IMR-90 (cell line): ENCODE results near the gene MPG. TPM values are rescaled to one million over a fixed set of nuclear protein-coding genes. Genes with fewer than 3 reads are reported as not detected.

Experiments used
- ATAC-seq: fragments of 200-7000 bp; cut with Tn5 transposase; 2 replicates; pipeline ENCODE4 v1.9.1; 2020; ENCODE audit warnings: low read depth, mild to moderate bottlenecking, moderate library complexity
- BruUV-seq: library from RNA; stranded (reverse); fragments of 400-500 nt; replicated peaks from 2 replicates; lab custom pipeline; 2021; lab: Mats Ljungman, UMichigan
- CTCF ChIA-PET: fragments of 300-600 bp; formaldehyde crosslinking; extraction: SDS; loops from one replicate; lab custom pipeline; 2021; ENCODE audit warnings: antibody characterized with exemption; lab: Yijun Ruan, JAX
- POLR2A ChIA-PET: fragments of 300-600 bp; sonication (Branson Sonifier 250); formaldehyde crosslinking; loops from one replicate; lab custom pipeline; 2022; ENCODE audit warnings: antibody characterized with exemption; ENCODE audit not compliant: unreplicated experiment; lab: Charles Lee
- DNase-seq: peaks from one replicate; pipeline ENCODE4 v3.0.0; 2013
- H2AFZ ChIP-seq: replicated peaks from 2 replicates; pipeline ENCODE3; 2013; ENCODE audit warnings: low read length, mild to moderate bottlenecking; ENCODE audit not compliant: poor library complexity
- H2AK5ac ChIP-seq: 2 replicates; pipeline ENCODE4 v1.6.1; 2013; ENCODE audit warnings: low read depth, low read length, inconsistent platforms
- H2AK9ac ChIP-seq: replicated peaks from 2 replicates; pipeline ENCODE3; 2013; ENCODE audit warnings: mild to moderate bottlenecking, low read depth, low read length, moderate library complexity; ENCODE audit not compliant: poor library complexity
- H2BK120ac ChIP-seq: 2 replicates; pipeline ENCODE4 v1.6.1; 2013; ENCODE audit warnings: low read depth, low read length, inconsistent platforms
- H2BK15ac ChIP-seq: 3 replicates; pipeline ENCODE4 v1.6.1; 2013; ENCODE audit warnings: low read depth, low read length, inconsistent platforms
- H2BK20ac ChIP-seq: 2 replicates; pipeline ENCODE4 v1.6.1; 2013; ENCODE audit warnings: low read depth, mild to moderate bottlenecking, inconsistent platforms, low read length, moderate library complexity
- H2BK5ac ChIP-seq: 2 replicates; pipeline ENCODE4 v1.6.1; 2013; ENCODE audit warnings: mild to moderate bottlenecking, low read depth, low read length, inconsistent platforms; ENCODE audit not compliant: poor library complexity, severe bottlenecking
- H3K14ac ChIP-seq: replicated peaks from 2 replicates; pipeline ENCODE4 v1.6.1; 2013; ENCODE audit warnings: low read depth, low read length, inconsistent platforms
- H3K18ac ChIP-seq: 2 replicates; pipeline ENCODE4 v1.6.1; 2013; ENCODE audit warnings: low read depth, low read length, control low read depth
- H3K23ac ChIP-seq: 2 replicates; pipeline ENCODE4 v1.6.1; 2013; ENCODE audit warnings: low read depth, low read length, inconsistent platforms
- H3K27ac ChIP-seq: 2 replicates; pipeline ENCODE4 v1.5.1; 2013; ENCODE audit warnings: mild to moderate bottlenecking, control low read depth, low read length; ENCODE audit not compliant: insufficient read depth
- H3K27me3 ChIP-seq: 2 replicates; pipeline ENCODE4 v1.6.1; 2013; ENCODE audit warnings: low read length; ENCODE audit not compliant: control insufficient read depth, insufficient read depth
- H3K36me3 ChIP-seq: 2 replicates; pipeline ENCODE4 v1.6.1; 2013; ENCODE audit warnings: low read length, mixed read lengths; ENCODE audit not compliant: control insufficient read depth, insufficient read depth
- H3K4ac ChIP-seq: 2 replicates; pipeline ENCODE4 v1.6.1; 2013; ENCODE audit warnings: low read depth, low read length, inconsistent platforms
- H3K4me1 ChIP-seq: 2 replicates; pipeline ENCODE4 v1.6.1; 2013; ENCODE audit warnings: low read length, mixed read lengths; ENCODE audit not compliant: control insufficient read depth, insufficient read depth
- H3K4me2 ChIP-seq: 2 replicates; pipeline ENCODE4 v1.6.1; 2013; ENCODE audit warnings: low read depth, mild to moderate bottlenecking, control low read depth, low read length, moderate library complexity
- H3K4me3 ChIP-seq: 2 replicates; pipeline ENCODE4 v1.5.1; 2013; ENCODE audit warnings: low read depth, mild to moderate bottlenecking, control low read depth, low read length, moderate library complexity; ENCODE audit not compliant: insufficient read depth
- H3K56ac ChIP-seq: 2 replicates; pipeline ENCODE4 v1.6.1; 2013; ENCODE audit warnings: low read length, inconsistent platforms; ENCODE audit not compliant: insufficient read depth; ENCODE audit errors: extremely low read depth
- H3K79me1 ChIP-seq, 2 experiments: 2 replicates each; pipeline ENCODE4 v1.6.1; 2013; ENCODE audit warnings: low read length in 2 of 2, inconsistent platforms in 1 of 2, low read depth in 1 of 2
- H3K9ac ChIP-seq: 2 replicates; pipeline ENCODE4 v1.6.1; 2013; ENCODE audit warnings: low read depth, low read length, control low read depth
- H3K9me1 ChIP-seq: 2 replicates; pipeline ENCODE4 v1.6.1; 2013; ENCODE audit warnings: low read length, inconsistent platforms; ENCODE audit not compliant: insufficient read depth
- H3K9me3 ChIP-seq: 2 replicates; pipeline ENCODE4 v1.6.1; 2013; ENCODE audit warnings: low read length; ENCODE audit not compliant: control insufficient read depth, insufficient read depth
- H4K20me1 ChIP-seq: 2 replicates; pipeline ENCODE4 v1.6.1; 2013; ENCODE audit warnings: low read length, inconsistent platforms; ENCODE audit not compliant: insufficient read depth
- H4K5ac ChIP-seq: 2 replicates; pipeline ENCODE4 v1.6.1; 2013; ENCODE audit warnings: mild to moderate bottlenecking, low read depth, low read length, control low read depth
- H4K8ac ChIP-seq, 2 experiments: 2 replicates each; pipeline ENCODE4 v1.6.1; 2013; ENCODE audit warnings: low read depth in 2 of 2, low read length in 2 of 2, control low read depth in 1 of 2, inconsistent platforms in 1 of 2
- H4K91ac ChIP-seq: 2 replicates; pipeline ENCODE4 v1.6.1; 2013; ENCODE audit warnings: low read depth, low read length, inconsistent platforms; ENCODE audit not compliant: insufficient read depth
- BHLHE40 ChIP-seq: fragments of 150-350 bp; IDR thresholded peaks from 2 replicates; pipeline ENCODE4 v1.6.1; 2016; ENCODE audit warnings: mild to moderate bottlenecking, low read depth, low read length
- CEBPB ChIP-seq: IDR thresholded peaks from 2 replicates; pipeline ENCODE4 v1.6.1; 2012; ENCODE audit warnings: low read depth, low read length, improper control_type of control experiment
- CHD1 ChIP-seq: IDR thresholded peaks from 2 replicates; pipeline ENCODE4 v1.6.1; 2012; ENCODE audit warnings: low read depth, low read length, improper control_type of control experiment
- CTCF ChIP-seq: conservative IDR thresholded peaks from 2 replicates; pipeline ENCODE4 v1.5.1; 2012; ENCODE audit warnings: mild to moderate bottlenecking, low read depth, low read length, improper control_type of control experiment
- ELK1 ChIP-seq: fragments of 150-350 bp; IDR thresholded peaks from 2 replicates; pipeline ENCODE4 v1.6.1; 2016; ENCODE audit warnings: low read depth, mild to moderate bottlenecking, low read length, moderate library complexity, borderline replicate concordance
- MAFK ChIP-seq: IDR thresholded peaks from 2 replicates; pipeline ENCODE4 v1.6.1; 2012; ENCODE audit warnings: low read depth, low read length, improper control_type of control experiment
- MXI1 ChIP-seq: IDR thresholded peaks from 2 replicates; pipeline ENCODE4 v1.6.1; 2012; ENCODE audit warnings: low read depth, mild to moderate bottlenecking, low read length, moderate library complexity, borderline replicate concordance
- NFE2L2 ChIP-seq: fragments of 150-350 bp; IDR thresholded peaks from 2 replicates; pipeline ENCODE4 v1.6.1; 2016; ENCODE audit warnings: low read depth, mild to moderate bottlenecking, low read length
- POLR2A ChIP-seq: IDR thresholded peaks from 2 replicates; pipeline ENCODE4 v1.6.1; 2012; ENCODE audit warnings: mild to moderate bottlenecking, low read depth, low read length
- RAD21 ChIP-seq: IDR thresholded peaks from 2 replicates; pipeline ENCODE4 v1.6.1; 2012; ENCODE audit warnings: low read length, improper control_type of control experiment
- RFX5 ChIP-seq: IDR thresholded peaks from 2 replicates; pipeline ENCODE4 v1.8.0; 2012; ENCODE audit warnings: low read depth, mild to moderate bottlenecking, low read length, moderate library complexity
- USF2 ChIP-seq: fragments of 150-350 bp; IDR thresholded peaks from 2 replicates; pipeline ENCODE4 v1.6.1; 2017; ENCODE audit warnings: mild to moderate bottlenecking, antibody characterized with exemption, low read length, low read depth
- whole genome bisulfite sequencing, 2 experiments: methylation state at CpG; one replicate each; pipeline versions ENCODE4 v1.1.5 to v1.1.7; 2013; ENCODE audit warnings: missing lambda C conversion rate in 2 of 2; ENCODE audit not compliant: insufficient read length in 1 of 2; ENCODE audit errors: extremely low coverage in 2 of 2; 5-methylcytosine and 5-hydroxymethylcytosine counted together
- dilution Hi-C: fragments of 300-500 bp; cut with HindIII; formaldehyde crosslinking; loops from one replicate; pipeline ENCODE4 v1.14.3; 2018; ENCODE audit warnings: low sequenced_read_pairs; ENCODE audit not compliant: unreplicated experiment
- in situ Hi-C: fragments of 300-500 bp; cut with MboI; formaldehyde crosslinking; loops from 3 replicates; pipeline ENCODE4 v1.14.3; 2019; ENCODE audit warnings: low sequenced_read_pairs, inconsistent platforms, mixed read lengths
- intact Hi-C: fragments of 100-400 bp; cut with micrococcal nuclease; formaldehyde crosslinking; loops from 2 replicates; pipeline ENCODE4 v1.10.0; 2022
- polyA plus RNA-seq, 3 experiments: library from polyadenylated mRNA; depleted of rRNA; stranded (reverse); fragments of >200 nt; gene quantifications; 2 replicates each; pipeline ENCODE4 v1.2.3, GENCODE V29; 2012; ENCODE audit warnings: low replicate concordance in 1 of 3
- total RNA-seq: library from RNA; depleted of rRNA; stranded (reverse); fragments of >200 nt; gene quantifications from 2 replicates; pipeline ENCODE4 v1.2.3, GENCODE V29; 2012

MPG gene
- total and polyA plus RNA-seq, 2 of the 4 experiments (the other 2 are of a cell fraction) = 66.7 to 135 TPM

GRCh38 chr16:92431-93339 lies 14.7 kb downstream of the MPG start:
- Histone ChIP-seq H3K79me1 (peaks cover 5 to 59% of the 10 kb centered on the region in 2 experiments; a peak in 3 of 4 replicates), H2BK20ac (no peak overlapping the region), H3K9me1 (0 out of 2 replicates have a peak, but pooled peaks cover 3% of the 10 kb centered on the region), H4K20me1 (peaks cover 23% of the 10 kb centered on the region), H4K8ac (no peak overlapping the region), H3K27me3 (no peaks in the 10 kb centered on the region), H3K18ac (no peak overlapping the region), H3K14ac (no peak overlapping the region), H2AFZ (no peak overlapping the region), H3K56ac (no peak overlapping the region), H3K9me3 (no peaks in the 10 kb centered on the region), H3K9ac (no peak overlapping the region), H2AK9ac (peak overlapping the region; percentile 59), H3K4me1 (peaks cover 3% of the 10 kb centered on the region), H2BK15ac (no peak overlapping the region), H3K23ac (no peak overlapping the region), H2BK120ac (no peak overlapping the region), H2BK5ac (no peak overlapping the region), H3K4me3 (no peak overlapping the region), H3K4ac (no peak overlapping the region), H4K5ac (no peak overlapping the region), H4K91ac (no peak overlapping the region), H3K27ac (no peak overlapping the region), H3K36me3 (peaks cover 53% of the 10 kb centered on the region), H2AK5ac (no peak overlapping the region; the same call in 1 of the 2 replicates), H3K4me2 (no peak overlapping the region)
- POLR2A ChIA-PET = no interaction called here
- dilution Hi-C loops (no loop called here), in situ Hi-C loops (no loop called here), intact Hi-C loops (no loop called here)
- CTCF ChIA-PET = no interaction called here
- TF ChIP-seq RFX5 = no peak
- TF ChIP-seq CTCF = no peak
- TF ChIP-seq BHLHE40 = no peak
- TF ChIP-seq MXI1 = no peak
- no peak for TF ChIP-seq ELK1
- TF ChIP-seq NFE2L2 = no peak
- TF ChIP-seq CHD1 = no peak
- no peak for TF ChIP-seq CEBPB
- no peak for TF ChIP-seq MAFK
- TF ChIP-seq POLR2A = no peak
- no peak for TF ChIP-seq USF2
- TF ChIP-seq RAD21 = no peak
- 84% methylated on average over 5 of the region's 15 CpGs; no CpG with 5 or more reads in 1 of the 2 experiments for WGBS, 2 experiments
- DNase-seq = no peak
- ATAC-seq = no peak
- BruUV-seq = no TSS peak
